GM12878 (cell line): ENCODE results near the gene FAM133A. TPM values are rescaled to one million over a fixed set of nuclear protein-coding genes. Genes with fewer than 3 reads are reported as not detected.

Experiments
- ATAC-seq: fragments of 200-7000 bp; cut with Tn5 transposase; 3 replicates; pipeline ENCODE4 v1.9.1; 2020; ENCODE audit warnings: mild to moderate bottlenecking, moderate library complexity
- BruUV-seq: library from RNA; stranded (reverse); fragments of 400-500 nt; replicated peaks from 2 replicates; lab custom pipeline; 2021; lab: Mats Ljungman, UMichigan
- CTCF ChIA-PET: fragments of 300-600 bp; sonication (Branson Sonifier 250); formaldehyde crosslinking; extraction: SDS; loops from one replicate; lab custom pipeline; 2021; ENCODE audit warnings: inconsistent platforms; lab: Yijun Ruan, JAX
- POLR2A ChIA-PET: fragments of 350-600 bp; formaldehyde crosslinking; extraction: SDS; loops from one replicate; lab custom pipeline; 2021; ENCODE audit warnings: inconsistent platforms; lab: Charles Lee
- RAD21 ChIA-PET: fragments of 300-600 bp; sonication (Branson Sonifier 250); formaldehyde crosslinking; loops from one replicate; lab custom pipeline; 2023; ENCODE audit warnings: antibody characterized with exemption; ENCODE audit not compliant: unreplicated experiment; lab: Charles Lee
- SMC1A ChIA-PET: fragments of 300-600 bp; sonication (Branson Sonifier 250); formaldehyde crosslinking; loops from one replicate; lab custom pipeline; 2023; ENCODE audit not compliant: unreplicated experiment, uncharacterized antibody; lab: Charles Lee
- DNase-seq: peaks from one replicate; pipeline ENCODE4 v3.0.0-alpha.2; 2011; ENCODE audit warnings: low read depth, low spot score
- FAIRE-seq: peaks from 3 replicates; lab custom pipeline; 2011; peaks lifted over from hg19 to GRCh38; lab: Jason Lieb, UNC
- H2AFZ ChIP-seq: 2 replicates; pipeline ENCODE4 v1.6.0; 2011; ENCODE audit warnings: low read depth, low read length, control low read depth; ENCODE audit not compliant: control insufficient read depth
- H3K27ac ChIP-seq: 2 replicates; pipeline ENCODE4 v1.5.1; 2011; ENCODE audit warnings: control low read depth; ENCODE audit not compliant: control insufficient read depth, insufficient read depth
- H3K27me3 ChIP-seq, 2 experiments: replicated peaks in 1 of 2; 2 replicates each; pipeline versions ENCODE4 v1.6.0 to v1.6.1; 2011; ENCODE audit warnings: low read length in 1 of 2; ENCODE audit not compliant: control insufficient read depth in 2 of 2, insufficient read depth in 2 of 2
- H3K36me3 ChIP-seq, 2 experiments: 2 replicates each; pipeline ENCODE4 v1.5.1; 2011; ENCODE audit warnings: low read length in 1 of 2; ENCODE audit not compliant: control insufficient read depth in 2 of 2, insufficient read depth in 2 of 2
- H3K4me1 ChIP-seq: 2 replicates; pipeline ENCODE4 v1.6.1; 2011; ENCODE audit warnings: mild to moderate bottlenecking, low read length, moderate library complexity, mixed read lengths; ENCODE audit not compliant: control insufficient read depth, insufficient read depth
- H3K4me2 ChIP-seq: 2 replicates; pipeline ENCODE4 v1.6.0; 2011; ENCODE audit warnings: control low read depth; ENCODE audit not compliant: control insufficient read depth, insufficient read depth
- H3K4me3 ChIP-seq: fragments of 200-600 bp; sonication (generic); 2 replicates; pipeline ENCODE4 v1.5.1; 2016
- H3K79me2 ChIP-seq: 2 replicates; pipeline ENCODE4 v1.6.0; 2011; ENCODE audit warnings: low read length; ENCODE audit not compliant: control insufficient read depth, insufficient read depth
- H3K9ac ChIP-seq: 2 replicates; pipeline ENCODE4 v1.8.0; 2011; ENCODE audit warnings: low read length, control low read depth, mixed read lengths; ENCODE audit not compliant: control insufficient read depth, insufficient read depth
- H3K9me3 ChIP-seq: replicated peaks from 3 replicates; pipeline ENCODE4 v1.5.1; 2011; ENCODE audit warnings: mild to moderate bottlenecking, low read length; ENCODE audit not compliant: control insufficient read depth, insufficient read depth
- H4K20me1 ChIP-seq: 2 replicates; pipeline ENCODE4 v1.6.0; 2011; ENCODE audit not compliant: control insufficient read depth, insufficient read depth
- BHLHE40 ChIP-seq, 2 experiments: fragments of 450-650 bp in 1 of 2; IDR thresholded peaks; 2 replicates each; pipeline ENCODE4 v1.6.1; 2011 to 2017; ENCODE audit warnings: low read depth in 2 of 2, borderline replicate concordance in 1 of 2, improper control_type of control experiment in 1 of 2, low read length in 1 of 2, mild to moderate bottlenecking in 1 of 2
- CBX5 ChIP-seq: sonication (generic); IDR thresholded peaks from 2 replicates; pipeline ENCODE4 v1.6.1; 2016; ENCODE audit warnings: low read depth, moderate library complexity, mild to moderate bottlenecking, inconsistent platforms
- CHD2 ChIP-seq: IDR thresholded peaks from 2 replicates; pipeline ENCODE4 v1.6.1; 2011; ENCODE audit warnings: low read depth, low read length, improper control_type of control experiment, borderline replicate concordance
- GATAD2B ChIP-seq: fragments of 450-650 bp; conservative IDR thresholded peaks from 2 replicates; pipeline ENCODE4 v1.6.1; 2017; ENCODE audit warnings: low read depth, mild to moderate bottlenecking, moderate library complexity
- HDAC2 ChIP-seq: fragments of 200-600 bp; sonication (generic); IDR thresholded peaks from 2 replicates; pipeline ENCODE4 v1.6.1; 2017
- JUND ChIP-seq: IDR thresholded peaks from 2 replicates; pipeline ENCODE4 v1.6.1; 2012; ENCODE audit warnings: low read depth, mild to moderate bottlenecking, low read length, improper control_type of control experiment, moderate library complexity
- MEF2B ChIP-seq: fragments of 450-650 bp; IDR thresholded peaks from 2 replicates; pipeline ENCODE4 v1.6.1; 2018; ENCODE audit warnings: mild to moderate bottlenecking, moderate library complexity; ENCODE audit not compliant: partially characterized antibody, poor library complexity, severe bottlenecking
- MYC ChIP-seq: IDR thresholded peaks from 2 replicates; pipeline ENCODE4 v1.6.1; 2011; ENCODE audit warnings: mild to moderate bottlenecking, low read length, moderate library complexity, inconsistent platforms; ENCODE audit not compliant: insufficient read depth, insufficient replicate concordance, insufficient read length, severe bottlenecking
- POLR2AphosphoS5 ChIP-seq: IDR thresholded peaks from 2 replicates; pipeline ENCODE4 v1.6.1; 2011; ENCODE audit warnings: mild to moderate bottlenecking, low read length, inconsistent platforms
- POU2F2 ChIP-seq: IDR thresholded peaks from 3 replicates; pipeline ENCODE4 v1.6.1; 2011; ENCODE audit warnings: low read depth, mild to moderate bottlenecking, low read length, borderline replicate concordance
- SPI1 ChIP-seq: IDR thresholded peaks from 2 replicates; pipeline ENCODE4 v1.6.1; 2011; ENCODE audit warnings: low read depth, mild to moderate bottlenecking, low read length, moderate library complexity, borderline replicate concordance; ENCODE audit not compliant: insufficient read depth
- SRF ChIP-seq, 2 experiments: IDR thresholded peaks; 2 replicates each; pipeline ENCODE4 v1.6.1; 2011; ENCODE audit warnings: low read depth in 2 of 2, low read length in 2 of 2, mild to moderate bottlenecking in 1 of 2, moderate library complexity in 1 of 2
- STAT1 ChIP-seq: fragments of 450-650 bp; conservative IDR thresholded peaks from 2 replicates; pipeline ENCODE4 v1.6.1; 2014; ENCODE audit warnings: antibody characterized with exemption, mild to moderate bottlenecking
- WRNIP1 ChIP-seq: IDR thresholded peaks from 2 replicates; pipeline ENCODE4 v1.6.1; 2011; ENCODE audit warnings: low read depth, low read length, improper control_type of control experiment, borderline replicate concordance
- ZNF622 ChIP-seq: fragments of 450-650 bp; IDR thresholded peaks from 2 replicates; pipeline ENCODE4 v1.6.1; 2017; ENCODE audit warnings: mild to moderate bottlenecking, inconsistent platforms
- in situ Hi-C: fragments of 300-500 bp; cut with MboI; formaldehyde crosslinking; loops from 9 replicates; pipeline ENCODE4 v1.14.3; 2018; ENCODE audit warnings: mixed read lengths
- intact Hi-C: fragments of 100-400 bp; cut with micrococcal nuclease; formaldehyde crosslinking; loops from one replicate; pipeline ENCODE4 v1.14.2; 2022; ENCODE audit not compliant: unreplicated experiment
- polyA plus RNA-seq, 11 experiments: library from polyadenylated mRNA; depleted of rRNA in 4 of 11; unstranded in 6 of 11; stranded (reverse) in 5 of 11; fragments of >200 nt; fragmentation: Nextera tagmentation in 4 of 11; fragmentation: Illumina TruSeq in 1 of 11; extraction: Ambion mirVana in 4 of 11; extraction: Trizol in 1 of 11; gene quantifications; 1 replicate in 1 of 11; 2 replicates in 10 of 11; pipeline versions ENCODE4 v1.2.1 to v1.2.3, GENCODE V29; 2011 to 2016; ENCODE audit warnings: inconsistent platforms in 2 of 11, missing spikeins in 2 of 11, low read depth in 1 of 11
- total RNA-seq, 4 experiments: library from RNA; depleted of rRNA in 3 of 4; stranded (reverse); fragments of >200 nt in 3 of 4; fragmentation: Illumina TruSeq in 1 of 4; extraction: Trizol in 1 of 4; gene quantifications; 2 replicates each; pipeline versions ENCODE4 v1.2.1 to v1.2.3, GENCODE V29; 2013 to 2021
- TF ChIP-seq, protein P1 (sequence below): fragments of 450-650 bp; formaldehyde crosslinking; IDR thresholded peaks from 2 replicates; pipeline ENCODE4 v1.4.0; 2022; ENCODE audit warnings: mild to moderate bottlenecking, moderate library complexity
- TF ChIP-seq, protein P2 (sequence below): IDR thresholded peaks from 2 replicates; pipeline ENCODE4 v1.6.1; 2011; ENCODE audit warnings: borderline replicate concordance, low read depth, mild to moderate bottlenecking, moderate library complexity, mixed read lengths, low read length; ENCODE audit not compliant: insufficient read depth; ENCODE audit errors: extremely low read length

The FAM133A gene
- total and polyA plus RNA-seq, 10 of the 15 experiments (the other 5 are each of a cell fraction or from before 2014, with no cell fraction given), result 0.81 TPM; not detected in 9

DNA sequence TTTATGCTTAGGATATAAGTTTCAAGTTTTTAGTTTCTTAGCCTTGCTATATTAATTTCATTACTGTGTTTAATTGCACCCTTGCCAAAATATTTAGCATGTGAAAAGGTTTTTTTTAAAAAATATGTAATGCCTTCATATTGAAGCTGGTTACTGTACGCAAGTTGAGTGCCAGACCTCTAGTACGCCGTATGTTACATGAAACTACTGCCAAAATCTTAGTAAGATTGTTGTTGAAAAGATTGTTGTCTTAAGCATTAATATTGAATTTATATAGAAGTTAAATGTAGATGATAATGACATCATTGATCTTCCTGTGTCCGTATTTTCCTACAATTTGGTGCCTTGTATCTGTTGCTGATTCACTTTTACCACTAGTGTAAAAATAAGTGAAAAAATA lies 37.1 kb downstream of the FAM133A start (continued):
- TF ChIP-seq, protein P1, sequence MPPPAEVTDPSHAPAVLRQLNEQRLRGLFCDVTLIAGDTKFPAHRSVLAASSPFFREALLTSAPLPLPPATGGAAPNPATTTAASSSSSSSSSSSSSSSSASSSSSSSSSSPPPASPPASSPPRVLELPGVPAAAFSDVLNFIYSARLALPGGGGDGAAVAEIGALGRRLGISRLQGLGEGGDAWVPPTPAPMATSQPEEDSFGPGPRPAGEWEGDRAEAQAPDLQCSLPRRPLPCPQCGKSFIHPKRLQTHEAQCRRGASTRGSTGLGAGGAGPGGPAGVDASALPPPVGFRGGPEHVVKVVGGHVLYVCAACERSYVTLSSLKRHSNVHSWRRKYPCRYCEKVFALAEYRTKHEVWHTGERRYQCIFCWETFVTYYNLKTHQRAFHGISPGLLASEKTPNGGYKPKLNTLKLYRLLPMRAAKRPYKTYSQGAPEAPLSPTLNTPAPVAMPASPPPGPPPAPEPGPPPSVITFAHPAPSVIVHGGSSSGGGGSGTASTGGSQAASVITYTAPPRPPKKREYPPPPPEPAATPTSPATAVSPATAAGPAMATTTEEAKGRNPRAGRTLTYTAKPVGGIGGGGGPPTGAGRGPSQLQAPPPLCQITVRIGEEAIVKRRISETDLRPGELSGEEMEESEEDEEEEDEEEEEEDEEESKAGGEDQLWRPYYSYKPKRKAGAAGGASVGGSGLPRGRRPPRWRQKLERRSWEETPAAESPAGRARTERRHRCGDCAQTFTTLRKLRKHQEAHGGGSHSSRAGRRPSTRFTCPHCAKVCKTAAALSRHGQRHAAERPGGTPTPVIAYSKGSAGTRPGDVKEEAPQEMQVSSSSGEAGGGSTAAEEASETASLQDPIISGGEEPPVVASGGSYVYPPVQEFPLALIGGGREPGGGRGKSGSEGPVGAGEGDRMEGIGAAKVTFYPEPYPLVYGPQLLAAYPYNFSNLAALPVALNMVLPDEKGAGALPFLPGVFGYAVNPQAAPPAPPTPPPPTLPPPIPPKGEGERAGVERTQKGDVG (CRISPR knock-in tag), result no peak
- TF ChIP-seq WRNIP1, result no peak
- no peak for TF ChIP-seq SPI1
- no peak for TF ChIP-seq BHLHE40 (IDR thresholded peaks at IDR 0.05; ENCODE audit: borderline replicate concordance in 1 of 2, low read depth in 2 of 2, low read length in 1 of 2)

DNA sequence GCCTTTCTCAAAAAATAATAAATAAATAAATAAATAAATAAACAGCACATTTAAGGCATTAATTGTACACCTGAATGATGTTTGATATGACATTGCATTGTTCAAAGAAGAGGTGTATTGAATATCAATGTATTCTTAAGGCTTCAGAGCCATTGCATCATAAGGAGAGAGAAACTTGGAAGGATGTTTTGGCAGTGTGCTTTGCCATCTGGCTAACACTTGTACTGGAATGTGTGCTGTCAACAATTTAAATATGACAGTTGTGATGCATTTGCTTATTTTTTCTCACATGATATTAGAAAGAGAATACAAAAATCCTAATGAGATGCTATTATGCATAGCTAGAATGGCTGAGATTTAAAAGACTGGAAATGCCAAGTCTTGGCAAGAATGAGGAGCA lies 67.8 kb downstream of the FAM133A start:
- H4K20me1 ChIP-seq, result no peaks in the 10 kb centered on the region
- CTCF ChIA-PET, result no interaction called here
- TF ChIP-seq STAT1 (no peak), HDAC2 (no peak), ZNF622 (no peak), MEF2B (no peak), POU2F2 (no peak), GATAD2B (no peak), MYC (no peak), CBX5 (no peak), JUND (no peak), CHD2 (no peak), SRF (IDR thresholded peaks at IDR 0.05; ENCODE audit: low read depth in 2 of 2, low read length in 2 of 2) (no peak), POLR2AphosphoS5 (no peak)
- TF ChIP-seq, protein P2, sequence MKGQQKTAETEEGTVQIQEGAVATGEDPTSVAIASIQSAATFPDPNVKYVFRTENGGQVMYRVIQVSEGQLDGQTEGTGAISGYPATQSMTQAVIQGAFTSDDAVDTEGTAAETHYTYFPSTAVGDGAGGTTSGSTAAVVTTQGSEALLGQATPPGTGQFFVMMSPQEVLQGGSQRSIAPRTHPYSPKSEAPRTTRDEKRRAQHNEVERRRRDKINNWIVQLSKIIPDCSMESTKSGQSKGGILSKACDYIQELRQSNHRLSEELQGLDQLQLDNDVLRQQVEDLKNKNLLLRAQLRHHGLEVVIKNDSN, result no peak
- no TSS peak for BruUV-seq
- no peaks in the 10 kb centered on the region for H3K4me1 ChIP-seq
- H3K27me3 ChIP-seq, result no peaks in the 10 kb centered on the region
- RAD21 ChIA-PET, result no interaction called here
- ATAC-seq (no peak), FAIRE-seq (no peak), DNase-seq (no peak)
- H3K4me3 ChIP-seq, result no peak overlapping the region
- H3K36me3 ChIP-seq, result no peaks in the 10 kb centered on the region
- no peak overlapping the region for H3K9ac ChIP-seq
- POLR2A ChIA-PET, result no interaction called here
- no peak overlapping the region for H2AFZ ChIP-seq
- in situ Hi-C loops, result no loop called here
- H3K9me3 ChIP-seq, result no peaks in the 10 kb centered on the region
- no peak overlapping the region for H3K27ac ChIP-seq
- no peaks in the 10 kb centered on the region for H3K79me2 ChIP-seq
- SMC1A ChIA-PET, result no interaction called here
- intact Hi-C loops, result no loop called here
- no peak overlapping the region for H3K4me2 ChIP-seq
